ENCODE results near the gene CDKN2C.

DNA sequence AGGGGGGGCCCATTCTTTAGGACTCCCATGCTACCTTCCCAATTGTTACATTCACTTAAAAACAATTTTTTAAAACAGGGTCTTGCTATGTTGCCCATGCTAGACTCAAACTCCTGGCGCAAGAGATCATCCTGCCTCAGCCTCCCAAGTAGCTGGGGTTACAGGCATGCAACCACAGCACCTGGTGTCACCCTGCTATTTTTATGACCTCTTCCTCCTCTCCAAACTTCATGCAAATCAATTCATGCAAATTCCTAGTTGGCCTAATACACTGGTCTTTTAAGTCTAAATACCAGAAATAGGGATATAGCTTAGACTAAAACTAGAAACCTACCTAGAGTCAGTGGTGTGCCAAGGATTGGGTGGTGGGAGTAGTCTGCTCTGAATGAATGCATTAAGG is 30.1 kb downstream of the CDKN2C start:
- no peak for TF ChIP-seq POLR2A (IDR thresholded peaks at IDR 0.05)
- TF ChIP-seq, protein P1, sequence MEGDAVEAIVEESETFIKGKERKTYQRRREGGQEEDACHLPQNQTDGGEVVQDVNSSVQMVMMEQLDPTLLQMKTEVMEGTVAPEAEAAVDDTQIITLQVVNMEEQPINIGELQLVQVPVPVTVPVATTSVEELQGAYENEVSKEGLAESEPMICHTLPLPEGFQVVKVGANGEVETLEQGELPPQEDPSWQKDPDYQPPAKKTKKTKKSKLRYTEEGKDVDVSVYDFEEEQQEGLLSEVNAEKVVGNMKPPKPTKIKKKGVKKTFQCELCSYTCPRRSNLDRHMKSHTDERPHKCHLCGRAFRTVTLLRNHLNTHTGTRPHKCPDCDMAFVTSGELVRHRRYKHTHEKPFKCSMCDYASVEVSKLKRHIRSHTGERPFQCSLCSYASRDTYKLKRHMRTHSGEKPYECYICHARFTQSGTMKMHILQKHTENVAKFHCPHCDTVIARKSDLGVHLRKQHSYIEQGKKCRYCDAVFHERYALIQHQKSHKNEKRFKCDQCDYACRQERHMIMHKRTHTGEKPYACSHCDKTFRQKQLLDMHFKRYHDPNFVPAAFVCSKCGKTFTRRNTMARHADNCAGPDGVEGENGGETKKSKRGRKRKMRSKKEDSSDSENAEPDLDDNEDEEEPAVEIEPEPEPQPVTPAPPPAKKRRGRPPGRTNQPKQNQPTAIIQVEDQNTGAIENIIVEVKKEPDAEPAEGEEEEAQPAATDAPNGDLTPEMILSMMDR (IDR thresholded peaks at IDR 0.05), result no peak
